Ramos (cell line): Measurements from ENCODE around the gene RSPH1.

Experiments used
- in situ Hi-C: fragments of 300-500 bp; cut with MboI; formaldehyde crosslinking; loops from one replicate; pipeline ENCODE4 v1.14.3; 2022; ENCODE audit warnings: low sequenced_read_pairs; ENCODE audit not compliant: unreplicated experiment

The RSPH1 gene

GRCh38 chr21:42437786-42438185 lies 58.2 kb downstream of the RSPH1 start:
- in situ Hi-C loops, result loop anchor here (25.0 kb wide), 1 partner anchor 825 kb away; no protein-coding TSS in a partner anchor

DNA sequence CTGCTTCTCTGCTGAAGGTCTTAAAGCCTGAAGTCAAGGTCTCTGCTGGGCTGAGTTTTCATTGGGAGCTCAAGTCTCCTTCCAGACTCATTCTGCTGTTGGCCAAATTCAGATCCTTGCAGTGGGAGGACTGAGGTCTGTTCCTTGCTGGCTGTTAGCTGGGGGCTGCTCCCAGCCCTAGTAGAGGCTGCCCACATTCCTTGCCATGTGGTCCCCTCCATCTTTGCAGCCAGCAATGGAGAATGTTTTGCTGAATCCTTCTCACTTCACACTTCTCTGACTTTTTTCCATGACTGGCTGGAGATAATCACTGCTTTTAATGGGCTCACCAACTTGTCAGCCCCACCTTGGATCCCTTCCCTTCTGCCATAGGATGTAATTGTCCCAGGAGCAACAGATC lies 59.1 kb downstream of the RSPH1 start:
- in situ Hi-C loops, result loop anchor here (25.0 kb wide), 1 partner anchor 825 kb away; no protein-coding TSS in a partner anchor

- in situ Hi-C loops, result loop anchor here (25.0 kb wide), 1 partner anchor 824 kb away; no protein-coding TSS in a partner anchor
Measured at GRCh38 chr21:42435833-42436232, 60.2 kb downstream of the RSPH1 start.

DNA sequence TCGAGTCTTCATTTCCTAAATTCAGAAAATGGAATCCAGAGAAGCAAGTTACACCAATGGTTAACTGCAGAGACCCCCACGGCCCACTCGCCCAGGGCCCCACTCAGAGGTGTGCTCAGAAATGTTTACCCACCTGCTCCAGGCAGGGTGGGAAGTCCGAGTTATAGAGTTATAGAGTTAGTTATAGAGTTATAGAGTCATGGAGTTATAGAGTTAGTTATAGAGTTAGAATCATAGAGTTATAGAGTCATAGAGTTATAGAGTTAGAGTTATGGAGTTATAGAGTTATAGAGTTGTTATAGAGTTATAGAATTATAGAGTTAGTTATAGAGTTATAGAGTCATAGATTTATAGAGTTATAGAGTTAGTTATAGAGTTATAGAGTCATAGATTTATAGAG lies 60.6 kb downstream of the RSPH1 start:
- in situ Hi-C loops, result loop anchor here (25.0 kb wide), 1 partner anchor 823 kb away; no protein-coding TSS in a partner anchor

DNA sequence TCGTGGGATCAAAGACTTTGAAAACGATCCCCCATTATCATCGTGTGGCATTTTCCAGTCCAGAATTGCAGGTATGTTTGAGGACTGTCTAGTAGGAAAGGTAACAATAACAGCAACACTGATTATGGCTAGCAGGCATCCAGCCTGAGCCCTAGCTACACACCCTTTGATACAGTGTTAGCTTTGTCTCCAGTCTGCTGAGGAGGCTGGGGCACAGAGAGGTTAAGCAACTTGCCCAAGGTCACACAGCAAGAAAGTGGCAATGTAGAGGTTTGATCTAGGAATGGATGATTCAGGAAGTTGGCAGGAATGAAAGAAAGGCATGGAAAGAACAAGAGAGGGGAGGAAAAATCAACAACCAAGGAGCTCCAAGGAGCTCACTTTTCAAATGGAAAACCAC lies 61.1 kb downstream of the RSPH1 start:
- in situ Hi-C loops, result loop anchor here (25.0 kb wide), 1 partner anchor 823 kb away; no protein-coding TSS in a partner anchor

- in situ Hi-C loops, result loop anchor here (25.0 kb wide), 1 partner anchor 822 kb away; no protein-coding TSS in a partner anchor
Measured at GRCh38 chr21:42433946-42434551, 62.0 kb downstream of the RSPH1 start.

DNA sequence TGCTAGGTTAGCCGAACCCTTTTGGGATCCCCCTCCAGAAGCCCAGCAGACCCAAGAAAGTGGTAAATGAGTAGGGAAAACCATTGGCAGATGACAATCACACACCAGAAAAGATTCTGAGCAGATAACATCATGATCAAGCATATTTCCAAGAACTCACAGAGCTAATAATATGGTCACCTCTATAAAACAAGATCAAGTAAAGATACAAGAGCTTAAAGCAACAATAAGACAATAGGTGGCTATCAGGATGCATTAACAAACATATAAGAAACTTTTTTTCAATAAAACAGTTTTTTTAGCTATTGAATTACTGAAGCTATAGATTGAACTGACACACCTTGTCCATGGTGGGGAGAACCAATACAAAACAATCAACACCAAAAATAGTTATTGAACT lies 63.3 kb downstream of the RSPH1 start:
- in situ Hi-C loops, result loop anchor here (25.0 kb wide), 1 partner anchor 820 kb away; no protein-coding TSS in a partner anchor

- in situ Hi-C loops, result loop anchor here (25.0 kb wide), 1 partner anchor 819 kb away; no protein-coding TSS in a partner anchor
Measured at GRCh38 chr21:42431196-42431595, 64.8 kb downstream of the RSPH1 start.

GRCh38 chr21:42430521-42430920 lies 65.5 kb downstream of the RSPH1 start:
- in situ Hi-C loops, result loop anchor here (25.0 kb wide), 1 partner anchor 818 kb away; no protein-coding TSS in a partner anchor

DNA sequence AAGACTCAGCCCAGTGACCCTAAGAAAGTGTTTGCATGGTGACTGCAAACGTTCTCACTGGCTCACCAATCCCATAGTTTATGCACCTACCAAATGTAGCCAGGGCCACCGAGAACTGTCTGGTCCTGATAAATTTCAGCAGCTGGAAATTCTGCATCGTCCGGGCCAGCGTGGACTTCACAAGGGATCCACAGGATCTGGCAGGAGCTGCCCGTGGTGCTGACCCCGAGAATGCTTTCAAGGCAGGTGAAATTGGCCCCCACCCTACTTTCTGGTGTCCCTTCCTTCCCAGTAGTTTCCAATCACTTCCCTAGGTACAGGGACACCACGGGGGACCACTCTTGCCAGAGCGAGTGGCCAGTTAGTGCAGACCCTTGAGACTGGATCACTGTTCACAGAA lies 66.2 kb downstream of the RSPH1 start:
- in situ Hi-C loops, result loop anchor here (25.0 kb wide), 1 partner anchor 818 kb away; no protein-coding TSS in a partner anchor

DNA sequence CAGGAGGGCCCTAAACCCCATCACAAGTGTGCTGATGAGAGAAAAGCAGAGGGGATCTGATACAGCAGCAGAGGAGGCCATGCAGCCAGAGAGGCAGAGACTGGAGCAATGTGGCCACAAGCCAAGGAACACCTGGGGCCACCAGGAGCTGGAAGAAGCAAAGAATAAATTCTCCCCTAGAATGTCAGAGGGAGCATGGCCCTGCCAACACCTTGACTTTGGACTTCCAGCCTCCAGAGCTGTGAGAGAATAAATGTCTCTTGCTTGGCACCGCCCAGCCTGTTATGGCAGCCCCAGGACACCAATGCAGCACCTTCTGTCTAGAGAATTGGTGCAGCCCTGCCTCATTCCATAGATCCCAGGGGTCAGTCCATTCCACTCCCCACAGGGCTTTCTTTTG lies 67.0 kb downstream of the RSPH1 start:
- in situ Hi-C loops, result loop anchor here (25.0 kb wide), 1 partner anchor 817 kb away; no protein-coding TSS in a partner anchor

GRCh38 chr21:42427809-42428419 lies 68.1 kb downstream of the RSPH1 start:
- in situ Hi-C loops, result loop anchor here (25.0 kb wide), 1 partner anchor 816 kb away; no protein-coding TSS in a partner anchor

GRCh38 chr21:42426876-42427480 lies 69.0 kb downstream of the RSPH1 start:
- in situ Hi-C loops, result loop anchor here (25.0 kb wide), 1 partner anchor 815 kb away; no protein-coding TSS in a partner anchor

- in situ Hi-C loops, result loop anchor here (25.0 kb wide), 1 partner anchor 814 kb away; no protein-coding TSS in a partner anchor
Measured at GRCh38 chr21:42426424-42426823, 69.6 kb downstream of the RSPH1 start.

GRCh38 chr21:42425591-42425990 lies 70.4 kb downstream of the RSPH1 start:
- in situ Hi-C loops, result loop anchor here (25.0 kb wide), 1 partner anchor 813 kb away; no protein-coding TSS in a partner anchor

DNA sequence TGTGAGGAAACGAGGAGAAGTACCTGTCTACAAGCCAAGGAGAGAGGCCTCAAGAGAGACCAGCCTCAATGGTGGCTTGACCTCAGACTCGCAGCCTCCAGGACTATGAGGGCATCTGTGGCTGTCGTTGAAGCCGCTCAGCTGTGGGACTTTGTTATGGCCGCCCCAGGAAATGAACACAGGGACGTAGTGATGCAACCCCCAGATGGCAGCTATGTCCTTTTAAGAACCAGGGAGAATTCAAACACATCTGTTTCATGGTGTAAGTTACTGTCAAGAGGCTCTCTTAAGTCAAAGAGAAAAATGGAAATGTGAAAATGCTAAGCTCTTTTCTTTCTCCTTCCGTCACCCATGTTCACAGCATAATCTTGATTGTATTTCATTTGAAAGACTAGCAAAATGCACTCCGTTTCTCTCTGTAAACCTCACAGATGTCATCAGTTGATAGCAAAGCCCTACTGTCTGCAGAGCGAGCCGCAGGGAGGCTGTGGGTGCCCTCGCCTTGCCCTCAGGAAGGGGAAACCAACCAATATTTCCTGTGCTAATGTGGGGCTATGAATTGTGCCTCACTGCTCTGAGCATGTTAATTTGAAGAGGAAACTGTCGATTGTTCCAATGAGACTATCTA lies 71.0 kb downstream of the RSPH1 start:
- in situ Hi-C loops, result loop anchor here (25.0 kb wide), 1 partner anchor 813 kb away; no protein-coding TSS in a partner anchor

GRCh38 chr21:42423685-42424084 lies 72.3 kb downstream of the RSPH1 start:
- in situ Hi-C loops, result no loop called here

GRCh38 chr21:42423197-42423675 lies 72.8 kb downstream of the RSPH1 start:
- in situ Hi-C loops, result no loop called here
